Measurements from ENCODE around the gene CTNNA2.

CTNNA2 gene

GRCh38 chr2:79713131-79713785, 200.4 kb downstream of the CTNNA2 start:
- no peak for DNase-seq (ENCODE audit: low read depth in 2 of 2)

GRCh38 chr2:79714283-79714682, 201.4 kb downstream of the CTNNA2 start:
- DNase-seq (ENCODE audit: low read depth in 2 of 2), result no peak

GRCh38 chr2:79715338-79715737, 202.5 kb downstream of the CTNNA2 start:
- no peak for DNase-seq (ENCODE audit: low read depth in 2 of 2)

GRCh38 chr2:79716266-79716665, 203.4 kb downstream of the CTNNA2 start:
- no peak for DNase-seq (ENCODE audit: low read depth in 2 of 2)

- DNase-seq (ENCODE audit: low read depth in 2 of 2), result no peak
Observed at GRCh38 chr2:79717364-79718007, 204.6 kb downstream of the CTNNA2 start.

GRCh38 chr2:79721061-79721460, 208.2 kb downstream of the CTNNA2 start:
- DNase-seq (ENCODE audit: low read depth in 2 of 2), result no peak

- no peak for DNase-seq (ENCODE audit: low read depth in 2 of 2)
Observed at GRCh38 chr2:79721966-79722365, 209.1 kb downstream of the CTNNA2 start.

- no peak for DNase-seq (ENCODE audit: low read depth in 2 of 2)
Observed at GRCh38 chr2:79723830-79724229, 211.0 kb downstream of the CTNNA2 start.

GRCh38 chr2:79729532-79729931, 216.7 kb downstream of the CTNNA2 start:
- DNase-seq (ENCODE audit: low read depth in 2 of 2), result no peak

GRCh38 chr2:79734518-79734917, 221.7 kb downstream of the CTNNA2 start:
- no peak for DNase-seq (ENCODE audit: low read depth in 2 of 2)

GRCh38 chr2:79740879-79741443, 228.1 kb downstream of the CTNNA2 start:
- no peak for DNase-seq (ENCODE audit: low read depth in 2 of 2)

GRCh38 chr2:79750321-79750720, 237.5 kb downstream of the CTNNA2 start:
- DNase-seq (ENCODE audit: low read depth in 2 of 2), result no peak

GRCh38 chr2:79757526-79757925, 244.7 kb downstream of the CTNNA2 start:
- no peak for DNase-seq (ENCODE audit: low read depth in 2 of 2)

- DNase-seq (ENCODE audit: low read depth in 2 of 2), result no peak
Observed at GRCh38 chr2:79758042-79758441, 245.2 kb downstream of the CTNNA2 start.

GRCh38 chr2:79758749-79759282, 246.0 kb downstream of the CTNNA2 start:
- no peak for DNase-seq (ENCODE audit: low read depth in 2 of 2)

- DNase-seq (ENCODE audit: low read depth in 2 of 2), result no peak
Observed at GRCh38 chr2:79770926-79771325, 258.1 kb downstream of the CTNNA2 start.

GRCh38 chr2:79771493-79771892, 258.6 kb downstream of the CTNNA2 start:
- no peak for DNase-seq (ENCODE audit: low read depth in 2 of 2)

GRCh38 chr2:79774016-79774415, 261.2 kb downstream of the CTNNA2 start:
- DNase-seq (ENCODE audit: low read depth in 2 of 2), result no peak

- DNase-seq (ENCODE audit: low read depth in 2 of 2), result no peak
Observed at GRCh38 chr2:79776461-79776860, 263.6 kb downstream of the CTNNA2 start.

- no peak for DNase-seq (ENCODE audit: low read depth in 2 of 2)
Observed at GRCh38 chr2:79780781-79781180, 267.9 kb downstream of the CTNNA2 start.

GRCh38 chr2:79782576-79783452, 270.0 kb downstream of the CTNNA2 start:
- DNase-seq (ENCODE audit: low read depth in 2 of 2), result no peak

All from stimulated activated CD4-positive, alpha-beta T cell treated with anti-CD3 and anti-CD28 coated beads, Interleukin-4, amount 100 ng/mL, for 48 hours (primary cell).